HCT116 (cell line): ENCODE results near the gene TMEM125. TPM values are rescaled to one million over a fixed set of nuclear protein-coding genes. Genes with fewer than 3 reads are reported as not detected.

Experiments
- ATAC-seq: fragments of 200-7000 bp; cut with Tn5 transposase; 2 replicates; pipeline ENCODE4 v1.9.1; 2020; ENCODE audit warnings: mild to moderate bottlenecking, moderate library complexity
- BruUV-seq: library from RNA; stranded (reverse); fragments of 400-500 nt; replicated peaks from 2 replicates; lab custom pipeline; 2021; lab: Mats Ljungman, UMichigan
- CTCF ChIA-PET: fragments of 300-600 bp; sonication (Branson Sonifier 250); formaldehyde crosslinking; loops from one replicate; lab custom pipeline; 2021; ENCODE audit warnings: antibody characterized with exemption; lab: Charles Lee
- POLR2A ChIA-PET: fragments of 300-600, 350-600 bp; sonication (Branson Sonifier 250); formaldehyde crosslinking; loops from one replicate; lab custom pipeline; 2021; ENCODE audit warnings: antibody characterized with exemption; lab: Charles Lee
- RAD21 ChIA-PET, 2 experiments: fragments of 300-600 bp; sonication (Branson Sonifier 250); formaldehyde crosslinking; loops; one replicate each; lab custom pipeline; 2023; ENCODE audit warnings: low total read pairs in 2 of 2; ENCODE audit not compliant: uncharacterized antibody in 2 of 2, unreplicated experiment in 2 of 2, low non-redundant PET in 1 of 2; lab: Charles Lee
- DNase-seq: peaks from one replicate; pipeline ENCODE4 v3.0.0-alpha.2; 2010; ENCODE audit warnings: low read depth, low spot score
- H2AFZ ChIP-seq: fragments of 200-600 bp; shearing (Covaris generic), sonication (generic); 2 replicates; pipeline ENCODE4 v1.6.1; 2017; ENCODE audit warnings: low read depth, mixed run types, mixed read lengths, antibody characterized with exemption, low read length; ENCODE audit not compliant: poor library complexity, severe bottlenecking
- H3K27ac ChIP-seq: 2 replicates; pipeline ENCODE4 v1.5.1; 2012; ENCODE audit warnings: low read depth, low read length
- H3K27me3 ChIP-seq: fragments of 200-600 bp; sonication (generic); 2 replicates; pipeline ENCODE4 v1.6.1; 2016; ENCODE audit warnings: mixed run types, low read length, mixed read lengths; ENCODE audit not compliant: insufficient read depth
- H3K36me3 ChIP-seq, 2 experiments: fragments of 200-500 bp in 1 of 2; fragments of 200-600 bp in 1 of 2; sonication (Bioruptor generic) in 1 of 2; sonication (generic) in 1 of 2; 2 replicates each; pipeline versions ENCODE4 v1.5.1 to v1.6.1; 2014 to 2016; ENCODE audit warnings: low read length in 2 of 2, inconsistent platforms in 1 of 2, mixed read lengths in 1 of 2, mixed run types in 1 of 2; ENCODE audit not compliant: insufficient read depth in 2 of 2, control insufficient read depth in 1 of 2
- H3K4me1 ChIP-seq, 2 experiments: fragments of 200-600 bp in 1 of 2; sonication (generic) in 1 of 2; 2 replicates each; pipeline versions ENCODE4 v1.5.1 to v1.6.1; 2012 to 2017; ENCODE audit warnings: low read length in 2 of 2, inconsistent platforms in 1 of 2, mild to moderate bottlenecking in 1 of 2, mixed read lengths in 1 of 2, mixed run types in 1 of 2, moderate library complexity in 1 of 2; ENCODE audit not compliant: insufficient read depth in 2 of 2, control insufficient read depth in 1 of 2
- H3K4me2 ChIP-seq: fragments of 200-600 bp; sonication (generic); 2 replicates; pipeline ENCODE4 v1.6.1; 2017; ENCODE audit warnings: mixed run types, low read length, mixed read lengths
- H3K4me3 ChIP-seq, 2 experiments: fragments of 200-600 bp in 1 of 2; sonication (generic) in 1 of 2; replicated peaks in 1 of 2; 2 replicates each; pipeline ENCODE4 v1.5.1; 2011 to 2016; ENCODE audit warnings: low read length in 2 of 2, control low read depth in 1 of 2, low read depth in 1 of 2, mild to moderate bottlenecking in 1 of 2, mixed read lengths in 1 of 2, mixed run types in 1 of 2
- H3K79me2 ChIP-seq: fragments of 200-600 bp; sonication (generic); 2 replicates; pipeline ENCODE4 v1.6.1; 2017; ENCODE audit warnings: mild to moderate bottlenecking, mixed run types, low read length, moderate library complexity, mixed read lengths; ENCODE audit not compliant: insufficient read depth
- H3K9ac ChIP-seq: fragments of 200-600 bp; sonication (generic); 2 replicates; pipeline ENCODE4 v1.6.1; 2016; ENCODE audit warnings: low read length, mixed read lengths
- H3K9me2 ChIP-seq: fragments of 200-600 bp; sonication (generic), shearing (Covaris generic); 2 replicates; pipeline ENCODE4 v1.6.1; 2017; ENCODE audit warnings: mixed run types, mild to moderate bottlenecking, moderate library complexity; ENCODE audit not compliant: insufficient read depth
- H3K9me3 ChIP-seq, 2 experiments: fragments of 200-500 bp in 1 of 2; fragments of 200-600 bp in 1 of 2; sonication (Bioruptor generic) in 1 of 2; sonication (generic) in 1 of 2; 2 replicates each; pipeline ENCODE4 v1.6.1; 2014 to 2017; ENCODE audit warnings: low read length in 2 of 2, mixed read lengths in 2 of 2, inconsistent platforms in 1 of 2, low read depth in 1 of 2, mild to moderate bottlenecking in 1 of 2, mixed run types in 1 of 2, moderate library complexity in 1 of 2; ENCODE audit not compliant: control insufficient read depth in 1 of 2, insufficient read depth in 1 of 2
- H4K20me1 ChIP-seq: fragments of 200-600 bp; sonication (generic), shearing (Covaris generic); 2 replicates; pipeline ENCODE4 v1.6.1; 2017; ENCODE audit warnings: mixed run types, mild to moderate bottlenecking, moderate library complexity; ENCODE audit not compliant: insufficient read depth
- CBX3 ChIP-seq: IDR thresholded peaks from 2 replicates; pipeline ENCODE4 v1.6.1; 2012; ENCODE audit warnings: low read depth
- EZH2phosphoT487 ChIP-seq: fragments of 200-600 bp; IDR thresholded peaks from 2 replicates; pipeline ENCODE4 v1.6.1; 2018; ENCODE audit warnings: antibody characterized with exemption, borderline replicate concordance
- JUND ChIP-seq: IDR thresholded peaks from 2 replicates; pipeline ENCODE4 v1.6.1; 2012
- POLR2A ChIP-seq: IDR thresholded peaks from 2 replicates; pipeline ENCODE4 v1.7.0; 2011; ENCODE audit warnings: borderline replicate concordance; ENCODE audit not compliant: insufficient read depth, insufficient read length; ENCODE audit errors: extremely low read depth
- RAD21 ChIP-seq: IDR thresholded peaks from 2 replicates; pipeline ENCODE4 v1.6.1; 2012; ENCODE audit warnings: low read depth, mild to moderate bottlenecking
- SRF ChIP-seq: IDR thresholded peaks from 2 replicates; pipeline ENCODE4 v1.6.1; 2012; ENCODE audit warnings: low read depth
- intact Hi-C: fragments of 100-400 bp; cut with micrococcal nuclease; formaldehyde crosslinking; loops from 2 replicates; pipeline ENCODE4 v1.10.0; 2022
- total RNA-seq: library from RNA; stranded (reverse); gene quantifications from one replicate; pipeline ENCODE4 v1.2.1, GENCODE V29; 2021; ENCODE audit not compliant: unreplicated experiment
- TF ChIP-seq, protein P1 (sequence below): IDR thresholded peaks from 2 replicates; pipeline ENCODE4 v1.6.1; 2011; ENCODE audit warnings: mild to moderate bottlenecking, low read length, moderate library complexity; ENCODE audit not compliant: insufficient replicate concordance; ENCODE audit errors: extremely low read depth

TMEM125 gene
- total RNA-seq, 1 experiment from 2014 or later = 13.9 TPM

DNA sequence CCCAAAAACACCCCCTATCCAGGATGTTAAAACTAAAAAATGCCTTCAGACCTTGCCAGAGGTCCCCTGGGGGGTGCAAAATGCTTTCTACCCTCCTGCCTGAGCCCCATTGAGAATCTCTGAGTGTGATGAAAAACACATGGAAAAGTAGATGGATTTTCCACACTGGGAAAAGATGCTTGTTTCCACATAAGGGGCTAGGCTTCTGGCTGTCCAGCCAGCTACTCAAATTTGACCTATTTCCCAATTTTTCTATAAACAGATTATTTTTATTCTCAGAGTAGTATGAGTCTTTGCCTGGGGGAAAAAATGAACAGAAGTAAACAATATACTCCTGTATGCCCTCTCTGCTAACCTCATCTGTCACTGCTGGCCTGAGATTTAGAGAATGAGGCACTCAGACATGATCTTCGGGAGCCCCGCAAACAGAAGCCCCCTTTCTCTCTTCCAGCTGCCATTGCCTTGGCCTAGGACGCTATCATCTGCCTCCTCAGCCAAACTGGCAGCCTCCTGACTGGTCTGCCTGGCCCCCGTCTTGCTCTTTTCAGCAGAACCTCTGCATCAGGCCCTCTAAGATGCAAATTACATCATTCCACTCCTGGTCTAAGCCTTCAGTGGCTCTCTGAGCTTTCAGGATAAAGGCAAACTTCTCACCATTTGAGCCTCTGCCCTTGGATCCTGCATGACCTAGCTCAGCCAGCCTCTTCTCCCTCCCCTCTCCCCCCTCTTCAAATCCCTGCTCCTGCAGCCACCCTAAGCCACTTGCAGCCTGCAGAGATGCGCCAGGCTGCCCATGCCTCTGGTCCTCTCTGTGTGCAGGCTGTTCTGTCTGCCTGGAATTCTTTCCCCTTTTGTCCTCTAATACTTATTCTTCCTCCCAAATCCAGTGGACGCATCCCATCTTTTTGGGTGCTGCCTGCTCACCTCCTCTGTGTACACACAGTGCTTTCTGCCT is 39.7 kb upstream of the TMEM125 start:
- Histone ChIP-seq H4K20me1 (no peaks in the 10 kb centered on the region), H3K9me3 (no peaks in the 10 kb centered on the region), H3K4me2 (no peak overlapping the region), H3K79me2 (no peaks in the 10 kb centered on the region), H3K4me3 (no peak overlapping the region), H3K9me2 (no peaks in the 10 kb centered on the region), H3K27ac (no peak overlapping the region), H3K36me3 (no peaks in the 10 kb centered on the region), H2AFZ (no peak overlapping the region), H3K9ac (no peak overlapping the region), H3K4me1 (peaks cover 4 to 20% of the 10 kb centered on the region in 2 experiments; a peak in 3 of 4 replicates), H3K27me3 (no peaks in the 10 kb centered on the region)
- ChIA-PET RAD21 (no interaction called here), POLR2A (interaction anchor here (1.5 kb wide), 1 partner anchor 128 kb away, joined by 5 read pairs; the partner anchor contains the start of gene CDC20), CTCF (interaction anchor here (1.6 to 3.0 kb wide), 2 partner anchors 10 to 185 kb away, joined by 7 to 11 read pairs; no protein-coding TSS in a partner anchor)
- no peak for TF ChIP-seq POLR2A
- no peak for TF ChIP-seq CBX3
- no peak for TF ChIP-seq SRF
- no peak for TF ChIP-seq JUND
- no peak for TF ChIP-seq RAD21
- no peak for TF ChIP-seq EZH2phosphoT487
- TF ChIP-seq, protein P1, sequence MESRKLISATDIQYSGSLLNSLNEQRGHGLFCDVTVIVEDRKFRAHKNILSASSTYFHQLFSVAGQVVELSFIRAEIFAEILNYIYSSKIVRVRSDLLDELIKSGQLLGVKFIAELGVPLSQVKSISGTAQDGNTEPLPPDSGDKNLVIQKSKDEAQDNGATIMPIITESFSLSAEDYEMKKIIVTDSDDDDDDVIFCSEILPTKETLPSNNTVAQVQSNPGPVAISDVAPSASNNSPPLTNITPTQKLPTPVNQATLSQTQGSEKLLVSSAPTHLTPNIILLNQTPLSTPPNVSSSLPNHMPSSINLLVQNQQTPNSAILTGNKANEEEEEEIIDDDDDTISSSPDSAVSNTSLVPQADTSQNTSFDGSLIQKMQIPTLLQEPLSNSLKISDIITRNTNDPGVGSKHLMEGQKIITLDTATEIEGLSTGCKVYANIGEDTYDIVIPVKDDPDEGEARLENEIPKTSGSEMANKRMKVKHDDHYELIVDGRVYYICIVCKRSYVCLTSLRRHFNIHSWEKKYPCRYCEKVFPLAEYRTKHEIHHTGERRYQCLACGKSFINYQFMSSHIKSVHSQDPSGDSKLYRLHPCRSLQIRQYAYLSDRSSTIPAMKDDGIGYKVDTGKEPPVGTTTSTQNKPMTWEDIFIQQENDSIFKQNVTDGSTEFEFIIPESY = no peak
- no peak for ATAC-seq
- intact Hi-C loops = loop anchor here (10.0 kb wide), 2 partner anchors 295 to 805 kb away; partner anchors contain the start of gene SLC6A9
- no peak for DNase-seq
- no TSS peak for BruUV-seq
